ENCODE results near the gene ABCB11. TPM values are rescaled to one million over a fixed set of nuclear protein-coding genes. Genes with fewer than 3 reads are reported as not detected.
A peak's percentile ranks its signal among the peaks of the same experiment; 100 is the strongest.

ABCB11 gene
- total RNA-seq, 4 donors from 2014 or later = 0.18 to 0.54 TPM; not detected in 2

DNA sequence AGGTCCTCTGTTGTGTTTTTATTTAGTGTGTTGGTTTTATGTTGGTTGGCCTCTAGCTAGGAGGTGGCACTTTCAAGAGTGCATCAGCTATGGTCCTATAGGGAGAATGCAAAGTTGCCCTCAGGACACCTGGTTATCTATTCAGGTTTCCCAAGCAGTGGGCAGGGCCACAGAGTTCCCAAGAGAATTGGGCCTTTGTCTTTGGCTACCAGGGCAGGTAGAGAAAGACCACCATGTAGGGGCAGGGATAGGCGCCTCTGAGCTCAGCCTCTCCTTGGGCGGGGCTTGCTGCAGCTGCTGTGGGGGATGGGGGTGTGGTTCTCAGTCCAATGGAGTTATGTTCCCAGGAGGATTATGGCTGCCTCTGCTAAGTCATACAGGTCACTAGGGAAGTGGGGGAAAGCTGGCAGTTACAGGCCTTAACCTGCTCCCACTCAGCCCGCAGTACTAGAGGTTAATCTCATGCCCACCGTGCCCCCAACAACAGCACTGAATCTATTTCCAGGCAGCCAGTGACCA lies 26.0 kb downstream of the ABCB11 start:
- DNase-seq = no peak
- Histone ChIP-seq H3K4me1 (no peaks in the 10 kb centered on the region), H3K4me3 (no peak overlapping the region), H3K27ac (no peak overlapping the region), H3K36me3 (no peaks in the 10 kb centered on the region), H3K27me3 (no peaks in the 10 kb centered on the region), H3K9me3 (no peaks in the 10 kb centered on the region)
- no peak for TF ChIP-seq POLR2A (IDR thresholded peaks at IDR 0.05)
- TF ChIP-seq, protein P1, sequence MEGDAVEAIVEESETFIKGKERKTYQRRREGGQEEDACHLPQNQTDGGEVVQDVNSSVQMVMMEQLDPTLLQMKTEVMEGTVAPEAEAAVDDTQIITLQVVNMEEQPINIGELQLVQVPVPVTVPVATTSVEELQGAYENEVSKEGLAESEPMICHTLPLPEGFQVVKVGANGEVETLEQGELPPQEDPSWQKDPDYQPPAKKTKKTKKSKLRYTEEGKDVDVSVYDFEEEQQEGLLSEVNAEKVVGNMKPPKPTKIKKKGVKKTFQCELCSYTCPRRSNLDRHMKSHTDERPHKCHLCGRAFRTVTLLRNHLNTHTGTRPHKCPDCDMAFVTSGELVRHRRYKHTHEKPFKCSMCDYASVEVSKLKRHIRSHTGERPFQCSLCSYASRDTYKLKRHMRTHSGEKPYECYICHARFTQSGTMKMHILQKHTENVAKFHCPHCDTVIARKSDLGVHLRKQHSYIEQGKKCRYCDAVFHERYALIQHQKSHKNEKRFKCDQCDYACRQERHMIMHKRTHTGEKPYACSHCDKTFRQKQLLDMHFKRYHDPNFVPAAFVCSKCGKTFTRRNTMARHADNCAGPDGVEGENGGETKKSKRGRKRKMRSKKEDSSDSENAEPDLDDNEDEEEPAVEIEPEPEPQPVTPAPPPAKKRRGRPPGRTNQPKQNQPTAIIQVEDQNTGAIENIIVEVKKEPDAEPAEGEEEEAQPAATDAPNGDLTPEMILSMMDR (IDR thresholded peaks at IDR 0.05) = no peak

DNA sequence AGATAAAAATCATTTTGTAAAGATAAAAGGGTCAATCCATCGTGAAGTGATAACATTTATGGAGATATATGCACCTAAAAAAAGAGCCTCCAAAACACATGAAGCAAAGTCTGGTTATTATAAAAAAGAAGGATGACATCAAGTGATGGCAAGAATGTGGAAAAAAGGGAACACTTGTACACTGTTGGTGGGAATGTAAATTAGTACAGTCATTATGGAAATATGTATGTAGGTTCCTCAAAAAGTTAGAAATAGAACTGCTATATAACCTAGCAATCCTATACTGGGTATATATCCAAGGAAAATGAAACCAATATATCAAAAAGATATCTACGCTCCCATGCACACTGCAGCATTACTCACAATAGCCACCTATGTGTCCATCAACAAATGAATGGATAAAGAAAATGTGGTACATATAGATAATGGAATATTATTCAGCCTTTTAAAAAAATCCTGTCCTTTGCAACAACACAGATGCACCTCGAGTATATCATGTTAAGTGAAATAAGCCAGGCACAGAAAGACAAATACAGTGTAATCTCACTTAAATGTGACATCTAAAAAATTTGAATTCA lies 28.9 kb downstream of the ABCB11 start:
- Histone ChIP-seq H3K4me1 (no peaks in the 10 kb centered on the region), H3K27me3 (no peaks in the 10 kb centered on the region), H3K27ac (no peak overlapping the region), H3K36me3 (no peaks in the 10 kb centered on the region), H3K4me3 (no peak overlapping the region), H3K9me3 (no peaks in the 10 kb centered on the region)
- no peak for TF ChIP-seq POLR2A (IDR thresholded peaks at IDR 0.05)
- TF ChIP-seq, protein P1 (IDR thresholded peaks at IDR 0.05) = no peak
- no peak for DNase-seq

DNA sequence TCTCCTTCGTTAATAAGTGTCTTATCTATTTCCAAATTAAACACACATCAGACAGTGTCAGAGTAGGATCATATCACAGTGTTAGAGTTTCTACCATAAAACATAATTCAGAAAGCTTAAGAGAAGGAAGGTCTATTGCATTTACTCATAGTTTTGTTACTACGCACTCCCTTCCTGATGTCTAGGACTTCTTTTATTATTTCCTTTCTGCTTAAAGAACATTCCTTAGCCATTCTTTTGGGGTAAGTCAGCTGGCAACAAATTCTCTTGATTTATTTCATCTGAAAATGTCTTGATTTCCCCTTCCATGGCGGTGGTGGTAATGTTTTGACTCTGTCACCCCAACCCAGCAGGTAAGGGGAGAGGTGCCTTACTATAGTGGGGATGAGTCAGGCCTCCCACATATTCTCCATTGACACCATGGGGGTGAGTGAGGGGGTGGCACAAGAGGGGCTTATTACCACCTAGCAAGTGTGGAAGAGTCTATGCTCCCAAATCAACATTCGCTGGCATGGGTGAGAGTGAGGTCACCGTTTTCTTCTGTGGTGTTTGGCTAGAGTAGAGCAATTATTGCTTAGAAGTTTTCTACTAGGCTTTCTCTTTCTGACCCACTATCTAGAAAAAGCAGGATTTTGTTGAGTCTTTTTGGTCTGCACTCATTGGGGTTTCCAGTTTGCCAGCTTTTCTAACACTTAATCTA lies 29.9 kb downstream of the ABCB11 start:
- H3K27ac ChIP-seq = no peak overlapping the region
- H3K36me3 ChIP-seq = no peaks in the 10 kb centered on the region
- no peak overlapping the region for H3K4me3 ChIP-seq
- no peak for TF ChIP-seq POLR2A (IDR thresholded peaks at IDR 0.05)
- TF ChIP-seq, protein P1 (IDR thresholded peaks at IDR 0.05) = no peak
- no peaks in the 10 kb centered on the region for H3K4me1 ChIP-seq
- no peaks in the 10 kb centered on the region for H3K9me3 ChIP-seq
- DNase-seq = no peak
- H3K27me3 ChIP-seq = no peaks in the 10 kb centered on the region

DNA sequence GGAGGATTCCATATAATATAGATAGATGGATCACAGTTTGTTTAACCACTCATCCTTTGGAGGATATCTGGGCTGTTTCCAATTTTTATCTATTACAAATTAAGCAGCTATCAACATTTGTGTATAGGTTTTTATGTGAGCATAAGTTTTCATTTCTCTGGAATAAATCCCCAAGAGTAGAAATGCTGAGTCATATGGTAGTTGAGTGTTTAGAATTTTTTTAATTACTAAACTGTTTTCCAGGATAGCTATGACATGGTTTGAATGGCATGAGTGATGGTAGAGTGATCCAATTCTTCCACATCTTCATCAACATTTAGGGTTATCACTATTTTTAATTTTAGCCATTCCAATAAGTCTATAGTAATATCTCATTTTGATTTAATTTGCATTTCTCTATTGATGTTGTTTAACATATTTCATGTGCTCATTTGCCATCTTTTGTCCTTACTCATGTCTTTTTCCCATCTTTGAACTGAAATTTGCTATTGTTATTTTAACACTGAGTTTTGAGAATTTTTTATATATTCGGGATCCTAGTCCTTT lies 31.4 kb downstream of the ABCB11 start:
- Histone ChIP-seq H3K4me1 (no peaks in the 10 kb centered on the region), H3K36me3 (no peaks in the 10 kb centered on the region), H3K27me3 (no peaks in the 10 kb centered on the region), H3K9me3 (no peaks in the 10 kb centered on the region), H3K27ac (no peak overlapping the region), H3K4me3 (no peak overlapping the region)
- no peak for DNase-seq
- TF ChIP-seq, protein P1 (IDR thresholded peaks at IDR 0.05) = no peak
- no peak for TF ChIP-seq POLR2A (IDR thresholded peaks at IDR 0.05)

DNA sequence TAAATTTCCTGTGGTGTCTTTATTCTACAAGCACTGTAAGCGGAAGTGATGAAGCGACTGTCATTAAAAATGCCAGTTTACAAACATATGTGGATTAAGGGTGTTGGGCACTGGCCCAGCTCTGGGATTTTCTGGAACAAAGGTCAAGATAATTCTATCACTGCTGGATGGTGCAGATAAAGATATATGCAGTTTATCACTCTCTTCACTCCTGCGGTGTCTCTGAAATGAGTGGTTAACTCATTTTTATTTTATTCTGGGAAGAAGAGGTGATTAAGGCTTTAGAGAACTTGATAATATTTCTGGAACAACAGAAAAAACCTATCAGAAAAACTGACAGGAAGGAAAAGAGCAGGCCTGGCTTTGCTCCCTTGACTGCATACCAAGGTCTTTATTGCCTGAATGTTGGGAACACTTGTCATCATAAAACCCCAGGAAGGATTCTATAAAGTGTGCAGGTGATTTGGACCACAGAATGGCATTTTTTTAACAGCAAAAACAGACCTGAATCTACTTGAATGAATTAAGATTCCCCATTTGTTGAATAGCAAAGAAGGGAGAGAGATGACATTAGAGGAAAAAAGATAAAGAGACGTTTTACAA lies 32.4 kb downstream of the ABCB11 start:
- H3K27me3 ChIP-seq = no peaks in the 10 kb centered on the region
- no peak overlapping the region for H3K27ac ChIP-seq
- no peaks in the 10 kb centered on the region for H3K4me1 ChIP-seq
- H3K9me3 ChIP-seq = no peaks in the 10 kb centered on the region
- TF ChIP-seq, protein P1 (IDR thresholded peaks at IDR 0.05) = no peak
- TF ChIP-seq POLR2A (IDR thresholded peaks at IDR 0.05) = no peak
- peak in 2 of 3 donors; percentile 47 to 70 for DNase-seq
- H3K4me3 ChIP-seq = no peak overlapping the region
- no peaks in the 10 kb centered on the region for H3K36me3 ChIP-seq
